ENCODE data around the gene SEC22A.

DNA sequence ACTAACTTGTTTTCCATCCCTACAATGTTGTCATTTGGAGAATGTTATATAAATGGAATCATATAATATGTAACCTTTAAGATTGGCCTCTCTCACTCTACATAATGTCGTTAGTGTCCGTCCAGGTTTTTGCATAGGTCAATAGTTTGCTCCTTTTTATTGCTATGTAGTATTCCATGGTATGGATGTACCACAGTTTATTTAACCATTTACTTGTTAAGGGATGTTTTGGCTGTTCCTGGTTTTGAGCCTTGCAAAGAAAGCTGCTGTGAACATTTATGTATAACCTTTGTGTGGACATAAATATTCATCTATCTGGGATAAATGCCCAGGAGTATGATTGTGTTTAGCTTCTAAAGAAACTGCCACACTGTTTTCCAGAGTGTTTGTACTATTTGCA is 34.1 kb upstream of the SEC22A start:
- TF ChIP-seq EZH2phosphoT487 (IDR thresholded peaks at IDR 0.05; ENCODE audit: low read depth, severe bottlenecking, unreplicated experiment), result no peak
- TF ChIP-seq EZH2 (IDR thresholded peaks at IDR 0.05; ENCODE audit: borderline replicate concordance), result no peak
- TF ChIP-seq, protein P1, sequence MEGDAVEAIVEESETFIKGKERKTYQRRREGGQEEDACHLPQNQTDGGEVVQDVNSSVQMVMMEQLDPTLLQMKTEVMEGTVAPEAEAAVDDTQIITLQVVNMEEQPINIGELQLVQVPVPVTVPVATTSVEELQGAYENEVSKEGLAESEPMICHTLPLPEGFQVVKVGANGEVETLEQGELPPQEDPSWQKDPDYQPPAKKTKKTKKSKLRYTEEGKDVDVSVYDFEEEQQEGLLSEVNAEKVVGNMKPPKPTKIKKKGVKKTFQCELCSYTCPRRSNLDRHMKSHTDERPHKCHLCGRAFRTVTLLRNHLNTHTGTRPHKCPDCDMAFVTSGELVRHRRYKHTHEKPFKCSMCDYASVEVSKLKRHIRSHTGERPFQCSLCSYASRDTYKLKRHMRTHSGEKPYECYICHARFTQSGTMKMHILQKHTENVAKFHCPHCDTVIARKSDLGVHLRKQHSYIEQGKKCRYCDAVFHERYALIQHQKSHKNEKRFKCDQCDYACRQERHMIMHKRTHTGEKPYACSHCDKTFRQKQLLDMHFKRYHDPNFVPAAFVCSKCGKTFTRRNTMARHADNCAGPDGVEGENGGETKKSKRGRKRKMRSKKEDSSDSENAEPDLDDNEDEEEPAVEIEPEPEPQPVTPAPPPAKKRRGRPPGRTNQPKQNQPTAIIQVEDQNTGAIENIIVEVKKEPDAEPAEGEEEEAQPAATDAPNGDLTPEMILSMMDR (IDR thresholded peaks at IDR 0.05; ENCODE audit: poor library complexity), result no peak

Measured in hepatocyte (in vitro differentiated cells).